ENCODE results near the gene NWD2.

GRCh38 chr4:37397505-37397904 is 153.0 kb downstream of the NWD2 start:
- TF ChIP-seq, protein P1, sequence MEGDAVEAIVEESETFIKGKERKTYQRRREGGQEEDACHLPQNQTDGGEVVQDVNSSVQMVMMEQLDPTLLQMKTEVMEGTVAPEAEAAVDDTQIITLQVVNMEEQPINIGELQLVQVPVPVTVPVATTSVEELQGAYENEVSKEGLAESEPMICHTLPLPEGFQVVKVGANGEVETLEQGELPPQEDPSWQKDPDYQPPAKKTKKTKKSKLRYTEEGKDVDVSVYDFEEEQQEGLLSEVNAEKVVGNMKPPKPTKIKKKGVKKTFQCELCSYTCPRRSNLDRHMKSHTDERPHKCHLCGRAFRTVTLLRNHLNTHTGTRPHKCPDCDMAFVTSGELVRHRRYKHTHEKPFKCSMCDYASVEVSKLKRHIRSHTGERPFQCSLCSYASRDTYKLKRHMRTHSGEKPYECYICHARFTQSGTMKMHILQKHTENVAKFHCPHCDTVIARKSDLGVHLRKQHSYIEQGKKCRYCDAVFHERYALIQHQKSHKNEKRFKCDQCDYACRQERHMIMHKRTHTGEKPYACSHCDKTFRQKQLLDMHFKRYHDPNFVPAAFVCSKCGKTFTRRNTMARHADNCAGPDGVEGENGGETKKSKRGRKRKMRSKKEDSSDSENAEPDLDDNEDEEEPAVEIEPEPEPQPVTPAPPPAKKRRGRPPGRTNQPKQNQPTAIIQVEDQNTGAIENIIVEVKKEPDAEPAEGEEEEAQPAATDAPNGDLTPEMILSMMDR (IDR thresholded peaks at IDR 0.05): no peak
- no peak for TF ChIP-seq POLR2AphosphoS5 (IDR thresholded peaks at IDR 0.05; ENCODE audit: insufficient read depth in 1 of 2, low read depth in 1 of 2)
- TF ChIP-seq POLR2A (IDR thresholded peaks at IDR 0.05): no peak

Measured in vagina (tissue), 2 donors.